Mesenchymal stem cell (in vitro differentiated cells and primary cell): ENCODE measurements around the gene SNORC.
A peak's percentile ranks its signal among the peaks of the same experiment; 100 is the strongest.

Experiments
- DNase-seq: peaks from one replicate; pipeline ENCODE4 v3.0.0-alpha.2; 2013
- H2AFZ ChIP-seq: one replicate; pipeline ENCODE4 v1.6.1; 2013; ENCODE audit warnings: low read depth, mild to moderate bottlenecking, control low read depth, inconsistent platforms, low read length, moderate library complexity
- H2AK5ac ChIP-seq: 2 replicates; pipeline ENCODE4 v1.6.1; 2013; ENCODE audit warnings: low read length, moderate library complexity, mild to moderate bottlenecking, inconsistent platforms; ENCODE audit not compliant: severe bottlenecking
- H2BK120ac ChIP-seq: one replicate; pipeline ENCODE4 v1.6.1; 2013; ENCODE audit warnings: low read depth, mild to moderate bottlenecking, inconsistent platforms, low read length, moderate library complexity
- H2BK12ac ChIP-seq, 2 experiments: one replicate each; pipeline ENCODE4 v1.6.1; 2013; ENCODE audit warnings: inconsistent platforms in 2 of 2, low read length in 2 of 2, mild to moderate bottlenecking in 2 of 2, moderate library complexity in 2 of 2, control low read depth in 1 of 2
- H2BK15ac ChIP-seq: one replicate; pipeline ENCODE4 v1.6.1; 2013; ENCODE audit warnings: mild to moderate bottlenecking, low read depth, inconsistent platforms; ENCODE audit not compliant: poor library complexity, severe bottlenecking
- H2BK5ac ChIP-seq: 2 replicates; pipeline ENCODE4 v1.6.1; 2013; ENCODE audit warnings: low read depth, mild to moderate bottlenecking, low read length, control low read depth, inconsistent platforms; ENCODE audit not compliant: poor library complexity, severe bottlenecking
- H3K14ac ChIP-seq, 2 experiments: one replicate each; pipeline ENCODE4 v1.6.1; 2013; ENCODE audit warnings: inconsistent platforms in 2 of 2, low read length in 2 of 2, control low read depth in 1 of 2, mild to moderate bottlenecking in 1 of 2, moderate library complexity in 1 of 2
- H3K18ac ChIP-seq, 2 experiments: one replicate each; pipeline ENCODE4 v1.6.1; 2013; ENCODE audit warnings: inconsistent platforms in 2 of 2, low read length in 2 of 2, control low read depth in 1 of 2, low read depth in 1 of 2, mild to moderate bottlenecking in 1 of 2
- H3K23ac ChIP-seq, 2 experiments: one replicate each; pipeline ENCODE4 v1.6.1; 2013; ENCODE audit warnings: inconsistent platforms in 2 of 2, low read length in 2 of 2, mild to moderate bottlenecking in 2 of 2, moderate library complexity in 2 of 2, control low read depth in 1 of 2
- H3K27ac ChIP-seq: 2 replicates; pipeline ENCODE4 v1.5.1; 2013; ENCODE audit warnings: mild to moderate bottlenecking, moderate library complexity, low read length, control low read depth, inconsistent platforms; ENCODE audit not compliant: poor library complexity, severe bottlenecking
- H3K27me3 ChIP-seq, 2 experiments: 2 replicates each; pipeline versions ENCODE4 v1.6.1 to v1.7.0; 2013; ENCODE audit warnings: low read length in 2 of 2, mild to moderate bottlenecking in 2 of 2, moderate library complexity in 2 of 2, control low read depth in 1 of 2, inconsistent platforms in 1 of 2; ENCODE audit not compliant: control insufficient read depth in 1 of 2, insufficient read depth in 1 of 2
- H3K36me3 ChIP-seq, 2 experiments: 2 replicates each; pipeline versions ENCODE4 v1.6.1 to v1.7.0; 2013; ENCODE audit warnings: low read length in 2 of 2, control low read depth in 1 of 2, inconsistent platforms in 1 of 2, low read depth in 1 of 2, mild to moderate bottlenecking in 1 of 2; ENCODE audit not compliant: insufficient read depth in 2 of 2, control insufficient read depth in 1 of 2
- H3K4ac ChIP-seq, 2 experiments: one replicate each; pipeline ENCODE4 v1.6.1; 2013; ENCODE audit warnings: inconsistent platforms in 2 of 2, low read length in 2 of 2, mild to moderate bottlenecking in 2 of 2, moderate library complexity in 2 of 2, control low read depth in 1 of 2, low read depth in 1 of 2
- H3K4me1 ChIP-seq: 2 replicates; pipeline ENCODE4 v1.6.1; 2013; ENCODE audit warnings: low read depth, low read length, control low read depth; ENCODE audit not compliant: control insufficient read depth, insufficient read depth
- H3K4me2 ChIP-seq: 2 replicates; pipeline ENCODE4 v1.6.1; 2013; ENCODE audit warnings: low read length, mild to moderate bottlenecking, inconsistent platforms; ENCODE audit not compliant: poor library complexity, severe bottlenecking
- H3K4me3 ChIP-seq, 2 experiments: 2 replicates each; pipeline versions ENCODE4 v1.5.1 to v1.7.0; 2013; ENCODE audit warnings: low read length in 2 of 2, mild to moderate bottlenecking in 2 of 2, control low read depth in 1 of 2, low read depth in 1 of 2; ENCODE audit not compliant: insufficient read depth in 1 of 2
- H3K79me1 ChIP-seq: replicated peaks from 2 replicates; pipeline ENCODE4 v1.6.1; 2013; ENCODE audit warnings: mild to moderate bottlenecking, control low read depth, low read length, inconsistent platforms; ENCODE audit not compliant: poor library complexity, severe bottlenecking
- H3K9ac ChIP-seq: 2 replicates; pipeline ENCODE4 v1.7.0; 2013; ENCODE audit warnings: mild to moderate bottlenecking, low read length, moderate library complexity
- H3K9me3 ChIP-seq: 2 replicates; pipeline ENCODE4 v1.7.0; 2013; ENCODE audit warnings: mild to moderate bottlenecking, low read length; ENCODE audit not compliant: control insufficient read depth
- H4K8ac ChIP-seq: one replicate; pipeline ENCODE4 v1.6.1; 2013; ENCODE audit warnings: inconsistent platforms, mild to moderate bottlenecking, low read length, moderate library complexity
- H4K91ac ChIP-seq: one replicate; pipeline ENCODE4 v1.6.1; 2013; ENCODE audit warnings: mild to moderate bottlenecking, low read length, inconsistent platforms
- WGBS: methylation state at CpG from one replicate; pipeline ENCODE4 v1.1.7; 2013; ENCODE audit warnings: mixed read lengths; 5-methylcytosine and 5-hydroxymethylcytosine counted together

The SNORC gene

GRCh38 chr2:232835687-232836208 is 34.3 kb upstream of the SNORC start:
- H2BK12ac ChIP-seq = no peak overlapping the region
- no peak for DNase-seq
- H2AK5ac ChIP-seq = peak overlapping the region; percentile 16
- H3K27me3 ChIP-seq = no peaks in the 10 kb centered on the region
- peak overlapping the region in 1 of 2 experiments; percentile 42 for H3K23ac ChIP-seq
- H3K79me1 ChIP-seq = peaks cover 27% of the 10 kb centered on the region
- no peak overlapping the region for H2AFZ ChIP-seq
- no peak overlapping the region for H3K4ac ChIP-seq
- no peak overlapping the region for H3K14ac ChIP-seq
- H3K9ac ChIP-seq = no peak overlapping the region
- H3K36me3 ChIP-seq = peaks cover 24 to 78% of the 10 kb centered on the region in 2 experiments
- H3K4me2 ChIP-seq = no peak overlapping the region
- no peak overlapping the region for H4K8ac ChIP-seq
- H4K91ac ChIP-seq = no peak overlapping the region
- H3K4me3 ChIP-seq = no peak overlapping the region
- H3K9me3 ChIP-seq = no peaks in the 10 kb centered on the region
- no peak overlapping the region for H2BK15ac ChIP-seq
- H3K4me1 ChIP-seq = peaks cover 6% of the 10 kb centered on the region
- no peak overlapping the region for H3K27ac ChIP-seq
- no peak overlapping the region for H2BK5ac ChIP-seq
- H3K18ac ChIP-seq = no peak overlapping the region
- WGBS = 84% methylated on average over 11 of the region's 14 CpGs
- H2BK120ac ChIP-seq = no peak overlapping the region

DNA sequence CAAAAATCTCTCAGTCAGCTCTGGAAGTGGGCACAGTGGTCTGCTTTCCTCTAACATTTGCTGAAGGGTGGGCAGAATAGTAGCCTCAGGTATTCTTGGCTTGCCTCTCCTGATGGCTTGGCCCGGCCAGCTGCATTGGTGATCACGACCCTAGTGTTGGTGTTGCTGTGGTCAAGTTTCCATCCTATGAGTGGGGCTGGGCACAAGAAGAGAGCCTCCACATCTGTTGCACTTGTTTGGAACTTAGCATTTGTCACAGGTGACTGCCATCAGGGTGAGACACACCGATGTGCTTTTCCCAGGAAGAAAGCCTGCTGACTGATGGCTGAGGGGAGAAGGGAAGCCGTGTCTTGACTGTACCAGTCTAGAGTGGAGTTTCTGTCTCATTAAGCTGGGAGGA is 33.1 kb upstream of the SNORC start:
- H3K4me2 ChIP-seq = no peak overlapping the region
- H2BK120ac ChIP-seq = no peak overlapping the region
- H4K8ac ChIP-seq = no peak overlapping the region
- DNase-seq = no peak
- H4K91ac ChIP-seq = no peak overlapping the region
- H3K4me1 ChIP-seq = peaks cover 6% of the 10 kb centered on the region
- no peak overlapping the region for H3K18ac ChIP-seq
- no peak overlapping the region for H3K4ac ChIP-seq
- H3K9ac ChIP-seq = no peak overlapping the region
- no peak overlapping the region for H2BK15ac ChIP-seq
- no peaks in the 10 kb centered on the region for H3K9me3 ChIP-seq
- no peak overlapping the region for H2AFZ ChIP-seq
- no peak overlapping the region for H2BK12ac ChIP-seq
- H3K36me3 ChIP-seq = peaks cover 26 to 78% of the 10 kb centered on the region in 2 experiments
- no peak overlapping the region for H3K14ac ChIP-seq
- over 99% methylated on average over 4 of the region's 4 CpGs for WGBS
- peaks cover 31% of the 10 kb centered on the region for H3K79me1 ChIP-seq
- H3K23ac ChIP-seq = peak overlapping the region in 1 of 2 experiments; percentile 64
- no peak overlapping the region for H2BK5ac ChIP-seq
- H3K27ac ChIP-seq = no peak overlapping the region
- no peaks in the 10 kb centered on the region for H3K27me3 ChIP-seq
- H3K4me3 ChIP-seq = no peak overlapping the region
- no peak overlapping the region for H2AK5ac ChIP-seq

GRCh38 chr2:232838406-232838874 is 31.6 kb upstream of the SNORC start:
- H3K4me3 ChIP-seq = no peak overlapping the region
- DNase-seq = peak; percentile 43
- WGBS = 78% methylated on average over 2 of the region's 2 CpGs
- no peak overlapping the region for H3K4ac ChIP-seq
- H2AFZ ChIP-seq = no peak overlapping the region
- peaks cover 23 to 74% of the 10 kb centered on the region in 2 experiments for H3K36me3 ChIP-seq
- H2BK15ac ChIP-seq = no peak overlapping the region
- H3K9ac ChIP-seq = no peak overlapping the region
- no peak overlapping the region for H3K14ac ChIP-seq
- no peak overlapping the region for H4K8ac ChIP-seq
- no peaks in the 10 kb centered on the region for H3K9me3 ChIP-seq
- no peak overlapping the region for H3K4me2 ChIP-seq
- H2BK12ac ChIP-seq = no peak overlapping the region
- H3K4me1 ChIP-seq = peaks cover 4% of the 10 kb centered on the region
- peaks cover 33% of the 10 kb centered on the region for H3K79me1 ChIP-seq
- H3K27ac ChIP-seq = peak overlapping the region; percentile 38
- no peak overlapping the region for H2BK5ac ChIP-seq
- no peak overlapping the region for H2BK120ac ChIP-seq
- no peak overlapping the region for H4K91ac ChIP-seq
- no peaks in the 10 kb centered on the region for H3K27me3 ChIP-seq
- H3K18ac ChIP-seq = no peak overlapping the region
- no peak overlapping the region for H3K23ac ChIP-seq
- H2AK5ac ChIP-seq = no peak overlapping the region

DNA sequence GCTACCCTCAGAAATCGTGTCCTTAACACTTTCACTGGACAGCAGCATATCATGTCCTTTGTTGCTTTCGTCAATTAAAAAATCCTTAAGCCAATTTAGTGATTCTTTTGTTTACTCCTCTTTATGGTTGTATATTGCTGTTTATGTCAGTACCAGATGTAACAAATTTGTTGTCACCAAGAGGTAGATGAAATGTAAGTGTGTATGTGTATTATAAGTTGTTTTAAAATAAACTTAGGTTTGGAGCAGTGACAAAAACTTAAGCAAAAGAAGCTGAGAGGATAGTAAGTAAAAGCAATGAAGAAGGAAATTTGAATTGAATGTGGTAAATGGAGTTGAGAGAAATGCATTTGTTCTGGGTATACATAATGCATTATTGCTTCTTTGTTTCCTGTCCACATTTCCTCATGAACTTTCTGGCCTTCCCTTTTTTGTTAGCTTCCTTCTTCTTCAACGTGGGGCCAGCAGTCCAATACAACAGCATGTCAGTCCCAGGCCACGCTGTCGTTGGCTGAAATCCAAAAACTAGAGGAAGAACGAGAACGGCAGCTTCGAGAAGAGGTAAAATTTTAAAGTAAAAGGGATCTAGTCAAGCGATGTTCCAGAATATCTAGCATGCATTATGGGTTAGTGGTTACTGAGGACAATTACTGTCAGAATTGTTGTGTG is 30.5 kb upstream of the SNORC start:
- no peak overlapping the region for H2AK5ac ChIP-seq
- no peak overlapping the region for H3K27ac ChIP-seq
- H3K4ac ChIP-seq = no peak overlapping the region
- no peak overlapping the region for H3K18ac ChIP-seq
- H4K8ac ChIP-seq = no peak overlapping the region
- H3K14ac ChIP-seq = no peak overlapping the region
- H2BK15ac ChIP-seq = no peak overlapping the region
- no peak for DNase-seq
- no peak overlapping the region for H3K9ac ChIP-seq
- H2BK12ac ChIP-seq = no peak overlapping the region
- H3K4me2 ChIP-seq = no peak overlapping the region
- no peak overlapping the region for H2BK5ac ChIP-seq
- peaks cover 24 to 72% of the 10 kb centered on the region in 2 experiments for H3K36me3 ChIP-seq
- H2AFZ ChIP-seq = no peak overlapping the region
- H3K79me1 ChIP-seq = peaks cover 32% of the 10 kb centered on the region
- H3K27me3 ChIP-seq = no peaks in the 10 kb centered on the region
- H3K9me3 ChIP-seq = no peaks in the 10 kb centered on the region
- H3K4me1 ChIP-seq = peaks cover 4% of the 10 kb centered on the region
- H3K4me3 ChIP-seq = no peak overlapping the region
- H4K91ac ChIP-seq = no peak overlapping the region
- H2BK120ac ChIP-seq = no peak overlapping the region
- no peak overlapping the region for H3K23ac ChIP-seq
- WGBS = 94% methylated on average over 9 of the region's 9 CpGs
